K562 (cell line): ENCODE results near the gene SLC7A5. TPM values are rescaled to one million over a fixed set of nuclear protein-coding genes. Genes with fewer than 3 reads are reported as not detected.

Source experiments
- ATF6 ChIP-seq: sonication (generic); formaldehyde crosslinking; IDR thresholded peaks from 2 replicates; pipeline ENCODE4 v1.4.0; 2020; ENCODE audit warnings: mild to moderate bottlenecking, missing genetic modification reagents
- CCAR2 ChIP-seq: fragments of 200-400 bp; formaldehyde crosslinking; IDR thresholded peaks from 2 replicates; pipeline ENCODE4 v1.6.1; 2017; ENCODE audit warnings: mild to moderate bottlenecking, low read depth, low read length
- FOXA3 ChIP-seq, 2 experiments: fragments of 450-650 bp in 1 of 2; sonication (generic) in 1 of 2; formaldehyde crosslinking; IDR thresholded peaks in 1 of 2; conservative IDR thresholded peaks in 1 of 2; 2 replicates each; pipeline versions ENCODE4 v1.4.0 to v1.8.0; 2020 to 2022; ENCODE audit warnings: mild to moderate bottlenecking in 2 of 2, missing genetic modification reagents in 1 of 2
- KLF1 ChIP-seq: fragments of 450-650 bp; IDR thresholded peaks from 2 replicates; pipeline ENCODE4 v1.6.1; 2016; ENCODE audit warnings: missing genetic modification characterization, missing compliant biosample characterization
- NR1H2 ChIP-seq: sonication (generic); formaldehyde crosslinking; IDR thresholded peaks from 2 replicates; pipeline ENCODE4 v1.4.0; 2020; ENCODE audit warnings: mild to moderate bottlenecking, missing genetic modification reagents
- REST ChIP-seq, 2 experiments: fragments of 450-650 bp; formaldehyde crosslinking in 1 of 2; IDR thresholded peaks; 2 replicates each; pipeline versions ENCODE4 v1.4.0 to v1.6.1; 2014 to 2020; ENCODE audit warnings: mild to moderate bottlenecking in 2 of 2, borderline replicate concordance in 1 of 2, low read depth in 1 of 2
- TAF7 ChIP-seq: fragments of 450-650 bp; IDR thresholded peaks from 2 replicates; pipeline ENCODE4 v1.6.1; 2016; ENCODE audit warnings: missing genetic modification characterization, missing compliant biosample characterization
- TFAP4 ChIP-seq: sonication (generic); formaldehyde crosslinking; IDR thresholded peaks from 2 replicates; pipeline ENCODE4 v1.8.0; 2022; ENCODE audit warnings: missing genetic modification reagents, mild to moderate bottlenecking, moderate library complexity, borderline replicate concordance
- ZMIZ1 ChIP-seq, 2 experiments: fragments of 150-350 bp in 1 of 2; IDR thresholded peaks; 2 replicates each; pipeline ENCODE4 v1.6.1; 2012 to 2016; ENCODE audit warnings: low read depth in 2 of 2, low read length in 2 of 2, mild to moderate bottlenecking in 1 of 2, moderate library complexity in 1 of 2
- polyA plus RNA-seq, 8 experiments: library from polyadenylated mRNA; depleted of rRNA in 4 of 8; stranded (reverse) in 5 of 8; unstranded in 3 of 8; fragments of >200 nt; fragmentation: Nextera tagmentation in 2 of 8; fragmentation: Illumina TruSeq in 1 of 8; extraction: Ambion mirVana in 2 of 8; extraction: Trizol in 1 of 8; gene quantifications; 2 replicates each; pipeline versions ENCODE4 v1.2.1 to v1.2.3, GENCODE V29; 2011 to 2014; ENCODE audit warnings: inconsistent platforms in 1 of 8, missing spikeins in 1 of 8
- total RNA-seq, 7 experiments: library from RNA; depleted of rRNA in 6 of 7; stranded (reverse); fragments of >200 nt in 6 of 7; fragmentation: Illumina TruSeq in 2 of 7; extraction: Trizol in 2 of 7; gene quantifications; 2 replicates each; pipeline versions ENCODE4 v1.2.1 to v1.2.3, GENCODE V29; 2011 to 2021; ENCODE audit warnings: low replicate concordance in 1 of 7

The SLC7A5 gene
- total and polyA plus RNA-seq, 9 of the 15 experiments (the other 6 are each of a cell fraction or from before 2014, with no cell fraction given) = 1.9 to 220 (median 18.6) TPM

GRCh38 chr16:87855852-87856715 lies 13.2 kb downstream of the SLC7A5 start (continued):
- TF ChIP-seq ATF6 = no peak
- no peak for TF ChIP-seq TAF7 (tag)
- TF ChIP-seq FOXA3 (CRISPR knock-in tag; conservative IDR thresholded peaks at IDR 0.05 in 1 of 2, IDR thresholded peaks at IDR 0.05 in 1 of 2) = peak in 1 of 2 experiments; percentile 26; a peak in 1 of 4 replicates
- TF ChIP-seq ZMIZ1 (IDR thresholded peaks at IDR 0.05; ENCODE audit: low read depth in 2 of 2, low read length in 2 of 2) = no peak
- no peak for TF ChIP-seq KLF1 (tag)
- TF ChIP-seq TFAP4 (CRISPR knock-in tag) = peak; percentile 36; the same call in 1 of the 2 replicates
- TF ChIP-seq CCAR2 = no peak
- TF ChIP-seq REST (IDR thresholded peaks at IDR 0.05; ENCODE audit: borderline replicate concordance) = no peak
- TF ChIP-seq REST (CRISPR knock-in tag; IDR thresholded peaks at IDR 0.05; ENCODE audit: low read depth) = no peak
- TF ChIP-seq NR1H2 (CRISPR knock-in tag) = no peak
